ENCODE data around the gene OR2L13. TPM values are rescaled to one million over a fixed set of nuclear protein-coding genes. Genes with fewer than 3 reads are reported as not detected.

OR2L13 gene
- total and polyA plus RNA-seq, 2 of the 4 experiments (the other 2 are of a cell fraction): not detected

GRCh38 chr1:248136811-248137210, 41.8 kb downstream of the OR2L13 start:
- H3K4ac ChIP-seq (ENCODE audit: low read depth, low read length): no peak overlapping the region
- H4K91ac ChIP-seq (ENCODE audit: insufficient read depth, low read depth, low read length): no peak overlapping the region
- H3K23ac ChIP-seq (ENCODE audit: low read depth, low read length): no peak overlapping the region
- H3K9ac ChIP-seq (ENCODE audit: low read depth, low read length): no peak overlapping the region
- H3K9me3 ChIP-seq (ENCODE audit: control insufficient read depth, insufficient read depth, low read length): peaks cover 5% of the 10 kb centered on the region
- no peak overlapping the region for H3K14ac ChIP-seq (replicated peaks; ENCODE audit: low read depth, low read length)
- no peak for ATAC-seq (ENCODE audit: low read depth)
- in situ Hi-C loops (cut with MboI; ENCODE audit: low sequenced_read_pairs) (no loop called here), dilution Hi-C loops (cut with HindIII; ENCODE audit: low sequenced_read_pairs, unreplicated experiment) (no loop called here), intact Hi-C loops (cut with micrococcal nuclease) (no loop called here)
- H2AK9ac ChIP-seq (replicated peaks; ENCODE audit: low read depth, low read length, poor library complexity): no peak overlapping the region
- ChIA-PET CTCF (no interaction called here), POLR2A (ENCODE audit: unreplicated experiment) (no interaction called here)
- H3K4me2 ChIP-seq (ENCODE audit: low read depth, low read length): no peak overlapping the region
- no peaks in the 10 kb centered on the region for H4K20me1 ChIP-seq (ENCODE audit: insufficient read depth, low read length)
- H3K4me1 ChIP-seq (ENCODE audit: control insufficient read depth, insufficient read depth, low read length): no peaks in the 10 kb centered on the region
- H3K18ac ChIP-seq (ENCODE audit: low read depth, low read length): no peak overlapping the region
- no peak overlapping the region for H2BK15ac ChIP-seq (ENCODE audit: low read depth, low read length)
- no peak overlapping the region for H4K8ac ChIP-seq (ENCODE audit: low read depth in 2 of 2, low read length in 2 of 2)
- H3K27ac ChIP-seq (ENCODE audit: insufficient read depth, low read length): no peak overlapping the region
- H3K36me3 ChIP-seq (ENCODE audit: control insufficient read depth, insufficient read depth, low read length): no peaks in the 10 kb centered on the region
- no peak overlapping the region for H2BK120ac ChIP-seq (ENCODE audit: low read depth, low read length)
- no peaks in the 10 kb centered on the region for H3K27me3 ChIP-seq (ENCODE audit: control insufficient read depth, insufficient read depth, low read length)
- TF ChIP-seq USF2 (IDR thresholded peaks at IDR 0.05; ENCODE audit: low read depth, low read length): no peak
- TF ChIP-seq ELK1 (IDR thresholded peaks at IDR 0.05; ENCODE audit: borderline replicate concordance, low read depth, low read length): no peak
- TF ChIP-seq SMC3 (IDR thresholded peaks at IDR 0.05; ENCODE audit: low read depth, low read length): no peak
- TF ChIP-seq CTCF (conservative IDR thresholded peaks at IDR 0.05; ENCODE audit: low read depth, low read length): no peak
- TF ChIP-seq CHD1 (IDR thresholded peaks at IDR 0.05; ENCODE audit: low read depth, low read length): no peak
- no peak for TF ChIP-seq RAD21 (IDR thresholded peaks at IDR 0.05; ENCODE audit: low read length)
- no peak for TF ChIP-seq BHLHE40 (IDR thresholded peaks at IDR 0.05; ENCODE audit: low read depth, low read length)
- no peak for TF ChIP-seq MAZ (IDR thresholded peaks at IDR 0.05; ENCODE audit: borderline replicate concordance, low read depth, low read length)
- TF ChIP-seq RCOR1 (IDR thresholded peaks at IDR 0.05; ENCODE audit: insufficient replicate concordance, low read length): no peak
- TF ChIP-seq NFE2L2 (IDR thresholded peaks at IDR 0.05; ENCODE audit: low read depth, low read length): no peak
- TF ChIP-seq RFX5 (IDR thresholded peaks at IDR 0.05; ENCODE audit: low read depth, low read length): no peak
- TF ChIP-seq POLR2A (IDR thresholded peaks at IDR 0.05; ENCODE audit: low read depth, low read length): no peak
- no peak for TF ChIP-seq MAFK (IDR thresholded peaks at IDR 0.05; ENCODE audit: low read depth, low read length)
- no peak for TF ChIP-seq FOS (IDR thresholded peaks at IDR 0.05; ENCODE audit: low read depth, low read length)
- no peak for TF ChIP-seq MXI1 (IDR thresholded peaks at IDR 0.05; ENCODE audit: borderline replicate concordance, low read depth, low read length)
- no peak overlapping the region for H2BK5ac ChIP-seq (ENCODE audit: low read depth, low read length, poor library complexity, severe bottlenecking)
- no peak overlapping the region for H2AFZ ChIP-seq (replicated peaks; ENCODE audit: low read length, poor library complexity)
- 88% methylated on average over 5 of the region's 21 CpGs; no CpG with 5 or more reads in 1 of the 2 experiments for WGBS, 2 experiments (ENCODE audit: extremely low coverage in 2 of 2, insufficient read length in 1 of 2)
- no peak overlapping the region for H4K5ac ChIP-seq (ENCODE audit: low read depth, low read length)
- no peak overlapping the region for H2BK20ac ChIP-seq (ENCODE audit: low read depth, low read length)
- H3K9me1 ChIP-seq (ENCODE audit: insufficient read depth, low read length): no peaks in the 10 kb centered on the region
- no peak for DNase-seq
- BruUV-seq (replicated peaks): no TSS peak
- H3K56ac ChIP-seq (ENCODE audit: extremely low read depth, insufficient read depth, low read length): no peak overlapping the region
- no peak overlapping the region for H3K4me3 ChIP-seq (ENCODE audit: insufficient read depth, low read depth, low read length)
- H2AK5ac ChIP-seq (ENCODE audit: low read depth, low read length): no peak overlapping the region
- H3K79me1 ChIP-seq (ENCODE audit: low read depth in 1 of 2, low read length in 2 of 2): no peaks in the 10 kb centered on the region

Measured in IMR-90 (cell line).